Loucy (cell line): ENCODE results near the gene UNKL.

ENCODE experiments used
- H2AFZ ChIP-seq: fragments of 200-600 bp; sonication (generic); 2 replicates; pipeline ENCODE4 v1.6.0; 2016; ENCODE audit warnings: antibody characterized with exemption, mild to moderate bottlenecking, low read length, moderate library complexity
- H3F3A ChIP-seq: fragments of 200-600 bp; 2 replicates; pipeline ENCODE4 v1.6.0; 2016; ENCODE audit warnings: antibody characterized with exemption, low read depth, mild to moderate bottlenecking
- H3K27me3 ChIP-seq: fragments of 200-600 bp; sonication (generic); 2 replicates; pipeline ENCODE4 v1.6.1; 2014; ENCODE audit warnings: low read length, mild to moderate bottlenecking; ENCODE audit not compliant: insufficient read depth, poor library complexity, severe bottlenecking
- H3K36me3 ChIP-seq: fragments of 200-600 bp; sonication (generic); 2 replicates; pipeline ENCODE4 v1.6.1; 2016; ENCODE audit warnings: low read length; ENCODE audit not compliant: insufficient read depth
- H3K4me1 ChIP-seq: fragments of 200-600 bp; sonication (generic); 2 replicates; pipeline ENCODE4 v1.5.1; 2014; ENCODE audit warnings: low read length, mild to moderate bottlenecking; ENCODE audit not compliant: insufficient read depth, poor library complexity, severe bottlenecking
- H3K4me2 ChIP-seq: fragments of 200-600 bp; sonication (generic); 2 replicates; pipeline ENCODE4 v1.6.0; 2014; ENCODE audit warnings: antibody characterized with exemption, low read length, low read depth, mild to moderate bottlenecking; ENCODE audit not compliant: poor library complexity, severe bottlenecking
- H3K4me3 ChIP-seq: fragments of 200-600 bp; sonication (generic); 2 replicates; pipeline ENCODE4 v1.5.1; 2014; ENCODE audit warnings: low read length, mild to moderate bottlenecking, mixed read lengths; ENCODE audit not compliant: poor library complexity, severe bottlenecking
- H3K79me2 ChIP-seq: fragments of 200-600 bp; sonication (generic); 2 replicates; pipeline ENCODE4 v1.6.1; 2014; ENCODE audit warnings: low read length; ENCODE audit not compliant: insufficient read depth
- H3K9ac ChIP-seq: fragments of 200-600 bp; sonication (generic); 2 replicates; pipeline ENCODE4 v1.6.0; 2014; ENCODE audit warnings: mild to moderate bottlenecking, low read depth, low read length, moderate library complexity; ENCODE audit not compliant: poor library complexity, severe bottlenecking
- H3K9me2 ChIP-seq: fragments of 200-600 bp; sonication (generic); replicated peaks from 2 replicates; pipeline ENCODE4 v1.6.1; 2016; ENCODE audit warnings: low read depth, low read length, mixed read lengths
- H3K9me3 ChIP-seq: fragments of 200-600 bp; sonication (generic); 2 replicates; pipeline ENCODE4 v1.6.1; 2014; ENCODE audit warnings: mild to moderate bottlenecking, antibody characterized with exemption, low read length, low read depth; ENCODE audit not compliant: insufficient read depth
- H4K20me1 ChIP-seq: fragments of 200-600 bp; sonication (generic); 2 replicates; pipeline ENCODE4 v1.6.0; 2014; ENCODE audit warnings: antibody characterized with exemption, low read length, mild to moderate bottlenecking; ENCODE audit not compliant: insufficient read depth, poor library complexity, severe bottlenecking
- EZH2phosphoT487 ChIP-seq: fragments of 200-600 bp; IDR thresholded peaks from 2 replicates; pipeline ENCODE4 v1.6.1; 2018; ENCODE audit warnings: antibody characterized with exemption, mild to moderate bottlenecking, moderate library complexity, borderline replicate concordance
- TF ChIP-seq, protein P1 (sequence below): fragments of 200-600 bp; sonication (generic); conservative IDR thresholded peaks from 2 replicates; pipeline ENCODE4 v1.5.1; 2014; ENCODE audit warnings: mild to moderate bottlenecking, antibody characterized with exemption, low read length

The UNKL gene

GRCh38 chr16:1338119-1338730, 76.3 kb downstream of the UNKL start:
- Histone ChIP-seq H3K27me3 (no peaks in the 10 kb centered on the region), H3K4me3 (no peak overlapping the region), H3K4me1 (peaks cover 4% of the 10 kb centered on the region), H3K36me3 (no peaks in the 10 kb centered on the region), H3K9me2 (no peaks in the 10 kb centered on the region), H4K20me1 (no peaks in the 10 kb centered on the region), H3F3A (no peaks in the 10 kb centered on the region), H2AFZ (no peak overlapping the region), H3K9ac (no peak overlapping the region), H3K4me2 (no peak overlapping the region), H3K9me3 (no peaks in the 10 kb centered on the region), H3K79me2 (no peaks in the 10 kb centered on the region)
- TF ChIP-seq EZH2phosphoT487: no peak
- TF ChIP-seq, protein P1, sequence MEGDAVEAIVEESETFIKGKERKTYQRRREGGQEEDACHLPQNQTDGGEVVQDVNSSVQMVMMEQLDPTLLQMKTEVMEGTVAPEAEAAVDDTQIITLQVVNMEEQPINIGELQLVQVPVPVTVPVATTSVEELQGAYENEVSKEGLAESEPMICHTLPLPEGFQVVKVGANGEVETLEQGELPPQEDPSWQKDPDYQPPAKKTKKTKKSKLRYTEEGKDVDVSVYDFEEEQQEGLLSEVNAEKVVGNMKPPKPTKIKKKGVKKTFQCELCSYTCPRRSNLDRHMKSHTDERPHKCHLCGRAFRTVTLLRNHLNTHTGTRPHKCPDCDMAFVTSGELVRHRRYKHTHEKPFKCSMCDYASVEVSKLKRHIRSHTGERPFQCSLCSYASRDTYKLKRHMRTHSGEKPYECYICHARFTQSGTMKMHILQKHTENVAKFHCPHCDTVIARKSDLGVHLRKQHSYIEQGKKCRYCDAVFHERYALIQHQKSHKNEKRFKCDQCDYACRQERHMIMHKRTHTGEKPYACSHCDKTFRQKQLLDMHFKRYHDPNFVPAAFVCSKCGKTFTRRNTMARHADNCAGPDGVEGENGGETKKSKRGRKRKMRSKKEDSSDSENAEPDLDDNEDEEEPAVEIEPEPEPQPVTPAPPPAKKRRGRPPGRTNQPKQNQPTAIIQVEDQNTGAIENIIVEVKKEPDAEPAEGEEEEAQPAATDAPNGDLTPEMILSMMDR: peak; percentile 42

GRCh38 chr16:1337486-1337885, 77.0 kb downstream of the UNKL start:
- H3K36me3 ChIP-seq: no peaks in the 10 kb centered on the region
- H3K4me1 ChIP-seq: peaks cover 4% of the 10 kb centered on the region
- no peak overlapping the region for H3K4me3 ChIP-seq
- no peak for TF ChIP-seq EZH2phosphoT487
- TF ChIP-seq, protein P1: no peak
- H4K20me1 ChIP-seq: no peaks in the 10 kb centered on the region
- H2AFZ ChIP-seq: no peak overlapping the region
- H3F3A ChIP-seq: no peaks in the 10 kb centered on the region
- H3K4me2 ChIP-seq: no peak overlapping the region
- no peaks in the 10 kb centered on the region for H3K9me3 ChIP-seq
- H3K9ac ChIP-seq: no peak overlapping the region
- no peaks in the 10 kb centered on the region for H3K27me3 ChIP-seq
- no peaks in the 10 kb centered on the region for H3K9me2 ChIP-seq
- no peaks in the 10 kb centered on the region for H3K79me2 ChIP-seq

DNA sequence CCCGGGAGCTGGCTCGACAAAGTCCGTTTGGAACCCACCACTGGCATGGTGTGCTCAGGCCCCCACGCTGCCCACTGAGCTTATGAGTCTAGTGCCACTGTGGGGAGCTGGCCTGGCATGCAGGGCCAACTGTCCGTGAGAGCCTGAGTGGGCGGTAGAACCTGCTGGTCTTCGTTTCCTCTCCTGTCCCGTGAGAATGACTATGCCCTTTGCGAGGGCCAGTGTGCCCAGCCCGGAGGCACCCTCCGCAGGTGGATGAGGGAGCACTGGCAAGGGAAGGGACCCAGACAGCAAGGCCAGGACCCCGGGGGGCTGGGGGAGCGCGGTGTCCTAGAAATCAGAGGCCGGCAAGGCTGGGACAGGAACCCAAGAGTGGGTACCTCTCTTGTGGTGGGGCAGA, 77.9 kb downstream of the UNKL start:
- H3F3A ChIP-seq: no peaks in the 10 kb centered on the region
- no peak for TF ChIP-seq EZH2phosphoT487
- TF ChIP-seq, protein P1: no peak
- no peak overlapping the region for H3K9ac ChIP-seq
- no peaks in the 10 kb centered on the region for H3K9me3 ChIP-seq
- H3K36me3 ChIP-seq: no peaks in the 10 kb centered on the region
- no peaks in the 10 kb centered on the region for H3K4me1 ChIP-seq
- H3K9me2 ChIP-seq: no peaks in the 10 kb centered on the region
- no peak overlapping the region for H2AFZ ChIP-seq
- no peak overlapping the region for H3K4me2 ChIP-seq
- H3K79me2 ChIP-seq: no peaks in the 10 kb centered on the region
- no peak overlapping the region for H3K4me3 ChIP-seq
- H3K27me3 ChIP-seq: no peaks in the 10 kb centered on the region
- no peaks in the 10 kb centered on the region for H4K20me1 ChIP-seq
